Measurements from ENCODE around the gene CGB8. TPM values are rescaled to one million over a fixed set of nuclear protein-coding genes. Genes with fewer than 3 reads are reported as not detected.

CGB8 gene
- total RNA-seq, result not detected in 2 replicates

DNA sequence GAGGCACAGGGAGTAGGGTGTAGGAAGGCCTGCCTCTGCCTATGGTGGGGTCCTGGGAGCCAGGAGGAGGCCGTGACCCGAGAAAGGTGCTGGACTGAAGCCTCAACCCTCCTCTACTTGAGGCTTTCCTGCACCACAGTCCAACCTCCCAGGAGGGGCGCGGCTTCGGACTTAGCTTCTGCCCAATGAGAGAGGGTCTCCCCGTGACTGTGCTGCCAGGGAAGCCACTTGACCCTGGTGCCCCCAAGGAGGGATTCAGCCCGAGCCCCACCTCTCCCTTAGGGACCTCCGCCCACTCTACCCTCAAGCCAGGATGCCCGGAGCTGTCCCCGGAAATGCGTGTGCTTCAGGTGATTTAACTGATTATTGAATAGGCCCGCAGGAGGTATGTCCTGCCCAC lies at the start of gene CGB8:
TSS of gene CGB8 (minus strand) at position 101 of the 400 bp plus-strand sequence. CDS start 372 bp downstream, outside the sequence.

DNA sequence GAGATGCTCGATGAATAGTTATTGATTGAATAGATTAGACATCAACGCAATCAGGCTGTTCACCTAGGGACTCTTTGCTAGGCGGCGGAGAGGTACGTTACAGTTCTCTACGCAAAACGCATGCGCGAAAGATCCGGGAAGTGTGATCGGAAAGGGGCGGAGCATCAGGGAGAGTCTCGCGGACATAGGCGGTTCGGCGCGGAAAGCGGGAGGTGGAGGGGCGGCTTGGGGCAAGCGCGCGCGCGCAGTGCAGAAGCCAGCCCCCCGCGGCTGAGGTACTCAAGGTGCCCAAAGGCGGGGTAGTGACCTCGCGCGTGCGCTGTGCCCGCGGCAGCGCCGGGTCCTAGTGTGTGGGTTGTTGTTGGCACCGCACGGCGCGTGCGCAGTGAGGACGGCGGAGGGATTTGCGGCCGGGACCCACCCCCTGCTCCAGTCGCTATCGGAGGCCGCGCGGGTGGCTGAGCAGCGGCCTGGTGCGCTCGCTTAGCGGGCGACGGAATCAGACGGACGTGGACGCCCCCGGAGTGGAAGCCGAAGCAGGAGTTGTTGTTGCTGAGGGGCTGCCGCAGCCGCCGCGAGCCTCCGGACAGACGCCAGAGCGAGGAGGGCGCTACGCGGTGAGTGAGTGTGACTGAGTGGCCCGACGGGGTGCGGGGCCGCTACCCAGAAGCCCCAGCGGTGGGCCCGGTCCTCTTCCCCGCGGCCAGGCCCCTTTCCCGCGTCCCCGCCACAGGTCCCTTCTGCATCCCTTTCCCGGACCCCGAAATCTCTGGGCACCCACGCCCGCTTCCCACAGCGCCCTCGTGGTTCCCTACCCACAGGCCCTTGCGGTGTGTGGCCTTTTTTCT lies 36.3 kb upstream of the CGB8 start, which contains the start of gene SNRNP70:
TSS of gene SNRNP70 (plus strand) at position 432 of the 848 bp plus-strand sequence. CDS start 964 bp downstream, outside the sequence.

DNA sequence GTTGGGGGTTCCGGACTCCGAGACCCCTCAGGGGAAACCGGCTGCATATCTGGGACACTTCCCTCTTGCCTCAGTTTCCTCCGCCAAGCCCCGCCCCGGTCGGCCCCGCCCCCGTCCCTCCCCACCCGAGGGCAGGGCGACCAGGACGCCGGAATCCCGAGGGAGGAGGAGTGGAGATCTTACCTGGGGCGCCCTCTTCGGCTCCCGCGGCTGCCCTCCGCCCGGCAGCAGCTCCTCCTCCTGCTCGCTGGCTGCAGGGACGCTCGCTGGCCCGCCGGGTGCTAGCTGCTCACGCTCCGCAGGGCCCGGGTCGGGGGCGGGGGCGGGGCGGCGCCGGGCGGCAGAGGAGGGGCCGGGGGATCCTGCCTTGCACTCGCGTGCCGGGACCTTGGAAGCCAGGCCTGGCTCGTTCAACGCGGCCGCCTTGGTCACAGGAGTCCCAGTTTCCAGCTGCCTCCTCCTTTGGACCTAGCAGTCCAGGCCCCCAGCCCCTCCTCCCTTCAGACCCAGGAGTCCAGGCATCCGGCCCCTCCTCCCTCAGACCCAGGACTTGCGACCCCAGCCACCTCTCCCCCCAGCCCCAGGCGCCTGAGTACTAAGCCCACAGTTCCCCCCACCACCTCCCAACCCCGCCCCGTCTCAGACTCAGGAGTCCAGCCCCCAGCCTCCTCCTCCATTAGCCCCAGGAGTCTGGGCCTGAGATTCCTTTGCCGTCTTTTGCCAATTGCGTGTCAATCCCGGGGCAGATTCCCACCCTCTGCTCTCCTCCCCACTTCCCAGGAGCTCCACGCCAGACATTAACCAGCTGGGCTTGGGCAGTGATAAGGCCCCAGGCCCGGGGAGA lies 16.1 kb upstream of the CGB8 start, which contains the start of gene NTF4:
TSS of gene NTF4 (minus strand) at position 51 of the 844 bp plus-strand sequence. CDS start 2,821 bp downstream, outside the sequence.

DNA sequence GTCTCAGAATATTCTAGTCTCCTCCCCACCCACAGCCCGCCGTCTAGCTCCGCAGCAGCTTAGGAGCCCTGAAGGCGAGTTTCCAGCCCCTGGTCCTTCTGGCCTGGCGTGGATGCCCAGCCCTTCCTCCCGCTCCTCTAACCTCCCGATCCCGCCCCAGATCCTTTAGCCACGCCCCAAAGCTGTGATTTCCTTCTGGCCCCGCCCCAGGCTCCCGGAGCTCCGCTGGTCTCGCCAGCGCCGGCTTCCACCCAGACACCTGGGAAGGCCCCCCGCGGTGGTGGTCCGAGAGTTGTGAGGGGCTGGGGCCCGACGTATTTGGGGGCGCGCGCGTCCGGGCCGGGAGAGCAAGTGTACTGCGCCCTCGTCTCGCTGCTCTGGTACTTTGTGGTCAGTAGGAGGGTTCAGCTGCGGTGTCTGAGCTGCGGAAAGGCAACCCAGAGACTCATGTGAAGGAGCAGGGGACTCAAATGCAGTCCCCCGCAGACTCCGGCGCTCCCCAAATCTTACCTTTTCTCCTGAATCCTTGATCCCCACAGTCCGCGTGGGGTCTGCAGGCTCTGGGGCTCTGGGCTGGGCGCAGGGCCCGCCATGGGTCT lies 8.8 kb upstream of the CGB8 start, which contains the start of gene CGB7:
TSS of gene CGB7 (minus strand) at position 114 of the 599 bp plus-strand sequence. CDS start 2,374 bp downstream, outside the sequence.

DNA sequence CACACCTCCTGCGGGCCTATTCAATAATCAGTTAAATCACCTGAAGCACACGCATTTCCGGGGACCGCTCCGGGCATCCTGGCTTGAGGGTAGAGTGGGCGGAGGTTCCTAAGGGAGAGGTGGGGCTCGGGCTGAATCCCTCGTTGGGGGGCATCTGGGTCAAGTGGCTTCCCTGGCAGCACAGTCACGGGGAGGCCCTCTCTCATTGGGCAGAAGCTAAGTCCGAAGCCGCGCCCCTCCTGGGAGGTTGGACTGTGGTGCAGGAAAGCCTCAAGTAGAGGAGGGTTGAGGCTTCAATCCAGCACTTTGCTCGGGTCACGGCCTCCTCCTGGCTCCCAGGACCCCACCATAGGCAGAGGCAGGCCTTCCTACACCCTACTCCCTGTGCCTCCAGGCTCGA lies 5.4 kb downstream of the CGB8 start, which contains the start of gene CGB5:
TSS of gene CGB5 (plus strand) at position 301 of the 400 bp plus-strand sequence. CDS start 362 bp downstream, outside the sequence.

DNA sequence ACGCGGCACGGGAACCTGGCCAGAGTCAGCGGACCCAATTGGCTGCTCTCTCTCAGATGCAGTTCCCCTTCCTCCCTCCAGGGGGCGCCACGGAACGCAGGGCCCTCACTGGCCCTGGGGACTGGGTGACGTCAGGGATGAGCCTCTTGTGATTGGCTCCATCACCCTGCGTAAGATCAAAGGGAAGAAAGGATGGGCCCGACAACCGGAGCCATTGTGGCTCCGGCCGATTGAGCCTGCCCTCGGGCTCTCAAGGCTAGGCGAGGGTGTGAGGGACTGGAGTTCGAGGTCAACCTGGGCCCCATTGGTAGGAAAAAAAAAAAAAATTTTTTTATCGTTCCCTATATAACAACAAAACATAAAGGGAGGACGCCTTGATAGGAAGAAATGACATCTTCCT lies 12.1 kb downstream of the CGB8 start, which contains the start of gene CGB1:
TSS of gene CGB1 (minus strand) at position 81 of the 400 bp plus-strand sequence. CDS start 184 bp downstream, outside the sequence.

DNA sequence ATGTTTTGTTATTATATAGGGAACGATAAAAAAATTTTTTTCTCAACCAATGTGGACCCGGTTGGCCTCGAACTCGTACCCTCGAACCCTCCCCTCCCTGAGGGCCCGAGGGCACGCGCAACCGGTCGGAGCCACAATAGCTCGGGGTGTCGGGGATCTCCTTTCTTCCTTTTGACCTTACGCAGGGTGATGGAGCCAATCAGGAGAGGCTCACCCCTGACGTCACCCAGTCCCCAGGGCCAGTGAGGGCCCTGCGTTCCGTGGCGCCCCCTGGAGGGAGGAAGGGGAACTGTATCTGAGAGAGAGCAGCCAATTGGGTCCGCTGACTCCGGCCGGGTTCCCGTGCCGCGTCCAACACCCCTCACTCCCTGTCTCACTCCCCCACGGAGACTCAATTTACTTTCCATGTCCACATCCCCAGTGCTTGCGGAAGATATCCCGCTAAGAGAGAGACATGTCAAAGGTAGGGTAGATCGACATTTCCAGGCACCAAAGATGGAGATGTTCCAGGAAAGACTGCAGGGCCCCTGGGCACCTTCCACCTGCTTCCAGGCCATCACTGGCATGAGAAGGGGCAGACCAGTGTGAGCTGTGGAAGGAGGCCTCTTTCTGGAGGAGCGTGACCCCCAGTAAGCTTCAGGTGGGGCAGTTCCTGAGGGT lies 17.1 kb downstream of the CGB8 start, which contains the start of gene CGB2:
TSS of gene CGB2 (plus strand) at position 249 of the 660 bp plus-strand sequence. CDS start at position 455, 206 bp downstream.

DNA sequence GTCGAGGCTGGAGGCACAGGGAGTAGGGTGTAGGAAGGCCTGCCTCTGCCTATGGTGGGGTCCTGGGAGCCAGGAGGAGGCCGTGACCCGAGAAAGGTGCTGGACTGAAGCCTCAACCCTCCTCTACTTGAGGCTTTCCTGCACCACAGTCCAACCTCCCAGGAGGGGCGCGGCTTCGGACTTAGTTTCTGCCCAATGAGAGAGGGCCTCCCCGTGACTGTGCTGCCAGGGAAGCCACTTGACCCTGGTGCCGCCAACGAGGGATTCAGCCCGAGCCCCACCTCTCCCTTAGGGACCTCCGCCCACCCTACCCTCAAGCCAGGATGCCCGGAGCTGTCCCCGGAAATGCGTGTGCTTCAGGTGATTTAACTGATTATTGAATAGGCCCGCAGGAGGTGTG lies 24.7 kb downstream of the CGB8 start, which contains the start of gene CGB3:
TSS of gene CGB3 (minus strand) at position 101 of the 400 bp plus-strand sequence. CDS start 362 bp downstream, outside the sequence.

DNA sequence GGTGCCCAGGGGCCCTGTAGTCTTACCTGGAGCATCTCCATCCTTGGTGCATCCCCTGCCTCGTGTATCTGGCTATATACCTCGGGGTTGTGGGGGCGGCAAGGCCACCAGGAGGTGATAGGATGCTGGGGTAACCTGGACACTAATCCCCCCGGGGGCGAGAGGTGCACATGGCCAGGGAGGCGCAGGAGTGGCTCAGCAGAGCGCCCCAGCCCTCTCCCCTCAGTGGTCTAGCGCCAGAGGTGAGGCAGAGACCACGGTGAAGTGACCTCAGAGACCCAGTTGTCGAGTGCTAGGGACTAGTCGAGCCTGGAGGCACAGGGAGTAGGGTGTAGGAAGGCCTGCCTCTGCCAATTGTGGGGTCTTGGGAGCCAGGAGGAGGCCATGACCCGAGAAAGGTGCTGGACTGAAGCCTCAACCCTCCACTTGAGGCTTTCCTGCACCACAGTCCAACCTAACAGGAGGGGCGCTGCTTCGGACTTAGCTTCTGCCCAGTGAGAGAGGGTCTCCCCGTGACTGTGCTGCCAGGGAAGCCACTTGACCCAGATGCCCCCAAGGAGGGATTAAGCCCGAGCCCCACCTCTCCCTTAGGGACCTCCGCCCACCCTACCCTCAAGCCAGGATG lies 31.8 kb downstream of the CGB8 start, which contains the start of gene LHB:
TSS of gene LHB (minus strand) at position 51 of the 625 bp plus-strand sequence. CDS start at position 41, 10 bp downstream.

Other genes starting within 250 kb of the CGB8 start
- 47.4 TPM in 2 replicates for gene BCAT2, start 238.1 kb downstream of the CGB8 start, total RNA-seq
- 5.8 and 13.2 TPM in 2 replicates for gene HSD17B14, start 212.6 kb downstream of the CGB8 start, total RNA-seq
- 1.9 and 2.7 TPM in 2 replicates for gene PLEKHA4, start 180.5 kb downstream of the CGB8 start, total RNA-seq
- 24.4 and 27.2 TPM in 2 replicates for gene PPP1R15A, start 176.7 kb downstream of the CGB8 start, total RNA-seq
- gene TULP2, start 150.4 kb downstream of the CGB8 start, total RNA-seq, result 0.32 TPM in 1 of 2 replicates, not detected in the other
- gene NUCB1, start 148.8 kb downstream of the CGB8 start, total RNA-seq, result 86.9 and 92.9 TPM in 2 replicates
- not detected in 2 replicates for gene DHDH, start 115.4 kb downstream of the CGB8 start, total RNA-seq
- 137 and 154 TPM in 2 replicates for gene BAX, start 94.2 kb downstream of the CGB8 start, total RNA-seq
- 777 and 969 TPM in 2 replicates for gene FTL, start 83.8 kb downstream of the CGB8 start, total RNA-seq
- gene GYS1, start 55.8 kb downstream of the CGB8 start, total RNA-seq, result 22.9 and 25.3 TPM in 2 replicates
- 364 and 391 TPM in 2 replicates for gene RUVBL2, start 55.2 kb downstream of the CGB8 start, total RNA-seq
- not detected in 2 replicates for gene LHB, start 32.0 kb downstream of the CGB8 start, total RNA-seq
- gene CGB3, start 24.8 kb downstream of the CGB8 start, total RNA-seq, result not detected in 2 replicates
- gene CGB2, start 17.2 kb downstream of the CGB8 start, total RNA-seq, result 0.46 TPM in 1 of 2 replicates, not detected in the other
- not detected in 2 replicates for gene CGB1, start 12.2 kb downstream of the CGB8 start, total RNA-seq
- 0.65 TPM in 1 of 2 replicates, not detected in the other for gene CGB5, start 5.3 kb downstream of the CGB8 start, total RNA-seq
- under 0.01 and 0.30 TPM in 2 replicates for gene CGB7, start 8.6 kb upstream of the CGB8 start, total RNA-seq
- gene NTF4, start 15.7 kb upstream of the CGB8 start, total RNA-seq, result not detected in 2 replicates
- gene KCNA7, start 23.6 kb upstream of the CGB8 start, total RNA-seq, result not detected in 2 replicates
- gene SNRNP70, start 36.3 kb upstream of the CGB8 start, total RNA-seq, result 126 and 150 TPM in 2 replicates
- 1.5 and 3.9 TPM in 2 replicates for gene LIN7B, start 65.3 kb upstream of the CGB8 start, total RNA-seq
- 0.32 and 0.76 TPM in 2 replicates for gene C19orf73, start 70.0 kb upstream of the CGB8 start, total RNA-seq
- 4.9 and 5.3 TPM in 2 replicates for gene PPFIA3, start 70.4 kb upstream of the CGB8 start, total RNA-seq
- not detected in 2 replicates for gene HRC, start 106.3 kb upstream of the CGB8 start, total RNA-seq
- 11.2 and 12.3 TPM in 2 replicates for gene TRPM4, start 108.7 kb upstream of the CGB8 start, total RNA-seq

Measured in epithelial cell of umbilical artery (primary cell).